DMS 273 (cell line): ENCODE results near the gene HNF1B.

Experiments
- DNase-seq: peaks from one replicate; lab custom pipeline; 2025; ENCODE audit not compliant: unreplicated experiment; lab: John Stamatoyannopoulos, UW

The HNF1B gene

DNA sequence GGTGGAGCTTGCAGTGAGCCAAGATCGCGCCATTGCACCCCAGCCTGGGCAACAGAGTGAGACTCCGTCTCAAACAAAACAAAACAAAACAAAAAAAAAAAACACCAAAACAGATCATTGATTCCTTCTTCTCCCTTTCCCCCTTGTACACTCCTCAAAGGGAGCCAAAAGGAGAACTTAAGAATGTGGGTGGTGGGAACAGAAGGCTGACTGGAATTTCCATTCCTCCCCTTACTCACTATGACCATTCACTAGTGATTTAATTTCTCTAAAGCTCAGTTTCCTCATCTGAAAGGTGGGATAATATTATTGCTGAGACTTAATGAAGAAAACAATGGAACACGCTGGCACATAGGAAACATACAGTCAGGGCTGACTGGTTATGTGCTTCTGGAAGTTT lies 17.1 kb upstream of the HNF1B start:
- no peak for DNase-seq

DNA sequence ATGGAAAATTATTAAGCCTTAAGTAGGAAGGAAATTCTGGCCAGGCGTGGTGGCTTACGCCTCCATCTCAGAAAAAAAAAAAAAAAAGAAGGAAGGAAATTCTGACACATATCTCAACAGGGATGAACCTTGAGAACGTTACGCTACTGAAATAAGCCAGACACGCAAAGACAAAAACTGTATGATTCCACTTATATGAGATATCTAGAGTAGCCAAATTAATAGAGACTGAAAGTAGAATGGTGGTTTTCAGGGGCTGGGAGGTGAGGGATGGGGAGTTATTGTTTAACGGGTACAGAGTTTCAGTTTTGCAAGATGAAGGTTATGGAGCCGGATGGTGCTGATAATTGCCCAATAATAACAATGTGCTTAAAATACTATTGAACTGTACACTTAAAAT lies 16.2 kb upstream of the HNF1B start:
- DNase-seq: no peak

DNA sequence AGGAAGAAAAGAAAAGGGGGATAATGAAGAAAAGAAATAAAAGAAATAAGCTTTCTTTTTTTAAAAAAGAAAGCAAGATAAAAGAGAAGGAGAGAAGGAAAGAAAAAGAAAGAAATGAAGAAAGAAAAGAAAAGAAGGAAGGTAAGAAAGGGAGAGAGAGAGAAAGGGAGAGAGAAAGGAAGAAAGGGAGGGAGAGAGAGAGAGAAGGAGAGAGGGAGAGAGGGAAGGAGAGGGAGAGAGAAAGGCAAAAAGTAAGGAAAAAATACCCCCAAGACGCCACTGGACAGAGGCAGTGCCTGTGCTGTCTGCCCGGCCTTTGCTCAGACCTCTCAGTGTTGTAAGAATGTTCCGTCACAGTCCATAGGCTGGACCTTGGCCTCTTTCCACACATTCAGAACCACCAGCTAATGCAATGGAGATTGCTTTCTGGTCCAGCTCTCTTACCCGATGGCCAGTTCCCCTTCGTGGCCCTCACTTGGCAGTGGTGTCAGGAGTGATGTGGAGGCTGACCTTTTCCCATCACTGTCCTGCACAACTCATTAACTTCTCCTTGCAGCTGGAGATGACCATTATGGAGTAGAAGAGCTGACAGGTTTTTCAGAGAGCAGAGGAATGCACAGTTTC lies 14.3 kb upstream of the HNF1B start:
- no peak for DNase-seq

DNA sequence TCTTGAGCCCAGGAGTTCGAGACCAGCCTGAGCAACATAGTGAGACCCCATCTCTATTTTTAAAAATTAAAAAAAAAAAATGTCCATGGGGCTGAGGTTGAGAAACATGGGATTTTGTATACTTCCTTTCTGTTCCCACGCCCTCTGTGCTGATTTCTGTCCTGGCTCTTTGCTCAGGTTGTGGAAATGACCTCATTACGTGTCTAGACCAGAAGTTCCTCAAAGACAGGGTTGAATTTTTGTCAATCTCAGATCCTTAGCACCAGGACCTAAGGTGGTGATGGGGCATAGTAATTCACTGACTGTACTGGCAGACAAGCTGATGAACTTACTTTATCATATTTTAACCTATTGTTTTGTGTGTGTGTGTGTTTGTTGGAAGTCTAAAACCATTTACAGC lies 11.2 kb upstream of the HNF1B start:
- no peak for DNase-seq

DNA sequence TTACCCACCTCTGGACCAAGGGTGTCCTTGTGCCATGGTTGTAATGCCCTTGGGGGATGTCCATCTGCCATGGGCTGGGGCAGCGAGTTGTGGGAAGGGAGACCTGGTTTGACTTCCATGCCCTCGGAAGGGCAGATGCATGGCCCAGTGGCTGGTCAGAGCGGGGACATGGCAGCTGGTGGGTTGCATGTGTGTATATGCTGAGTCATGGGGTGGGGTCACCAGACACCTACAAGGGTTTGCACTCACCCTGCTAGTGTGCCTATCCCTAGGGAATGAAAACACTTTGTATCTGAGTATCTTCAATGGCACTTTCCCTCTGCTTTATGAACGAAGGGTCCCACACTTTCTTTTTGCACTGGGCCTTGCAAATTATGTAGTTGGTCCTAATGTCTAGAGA lies 10.6 kb upstream of the HNF1B start:
- no peak for DNase-seq

DNA sequence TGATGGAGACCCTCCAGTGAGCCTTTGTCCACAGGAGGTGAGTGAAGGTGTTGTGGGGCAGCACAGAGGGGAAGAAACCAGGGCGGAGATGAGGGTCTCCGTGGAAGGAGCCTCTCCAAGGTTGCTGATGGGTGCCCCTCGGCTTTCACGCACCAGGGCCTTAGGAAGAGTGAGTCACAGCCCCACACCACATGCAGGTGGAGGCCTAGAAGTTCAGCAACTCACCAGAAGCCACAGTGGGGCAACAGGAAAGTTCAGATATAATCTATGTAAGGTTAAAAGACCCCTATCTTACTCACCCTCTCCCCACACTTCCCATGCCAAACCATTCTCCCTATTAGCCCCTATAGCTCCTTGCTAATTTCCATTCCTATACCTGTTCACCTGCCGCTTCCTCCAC lies 9.5 kb upstream of the HNF1B start:
- no peak for DNase-seq

DNA sequence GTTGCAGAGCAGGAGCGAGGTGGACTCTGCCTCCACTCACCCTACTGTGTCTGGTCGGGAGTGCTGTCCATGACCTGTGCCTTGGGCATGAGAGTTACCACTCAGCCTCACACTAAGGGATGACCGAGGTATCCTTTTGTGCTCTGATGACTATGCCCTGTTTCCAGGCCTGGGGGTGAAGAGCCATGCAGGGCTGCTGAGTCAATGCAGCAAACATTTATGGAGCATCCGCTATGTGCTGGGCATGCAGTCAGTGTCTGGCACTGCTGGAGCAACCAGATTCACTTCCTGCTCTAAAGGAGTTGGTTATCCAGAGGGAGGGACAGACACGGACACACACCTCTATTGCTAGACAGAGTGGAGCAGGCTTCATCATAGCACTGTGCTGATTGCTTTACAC lies 7.6 kb upstream of the HNF1B start:
- no peak for DNase-seq

DNA sequence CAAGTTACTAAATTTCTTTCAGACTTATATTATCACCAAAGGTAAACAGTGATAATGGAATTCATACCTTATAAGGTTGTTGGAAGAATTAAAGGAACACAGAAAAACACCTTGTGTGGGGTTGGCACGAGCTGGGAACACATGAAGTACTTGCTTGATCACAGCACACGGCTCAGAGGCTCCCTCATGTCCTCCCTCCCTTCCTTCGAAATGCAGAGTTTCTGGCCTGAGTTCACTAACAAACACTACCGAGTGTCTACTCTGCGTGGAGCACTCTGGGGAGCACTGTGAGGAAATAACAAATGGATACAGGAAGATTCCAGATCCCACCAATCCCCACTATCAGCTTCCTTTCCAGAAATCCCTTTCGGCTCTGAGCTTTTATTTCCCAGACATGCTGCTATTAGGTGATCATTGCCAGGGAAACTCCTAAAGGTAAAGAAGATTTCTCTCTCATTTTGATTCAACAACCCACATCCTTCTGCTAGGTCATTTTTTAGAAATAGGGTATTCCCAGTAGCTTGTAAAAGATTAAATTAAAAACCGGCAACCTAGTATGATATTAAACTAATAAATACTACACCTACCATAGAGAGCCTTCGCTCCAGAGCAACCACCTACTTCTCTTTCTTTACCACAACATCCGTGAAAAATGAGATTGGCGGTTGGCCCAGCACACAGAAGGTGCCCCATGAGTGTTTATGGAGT lies 6.1 kb upstream of the HNF1B start:
- DNase-seq: no peak

DNA sequence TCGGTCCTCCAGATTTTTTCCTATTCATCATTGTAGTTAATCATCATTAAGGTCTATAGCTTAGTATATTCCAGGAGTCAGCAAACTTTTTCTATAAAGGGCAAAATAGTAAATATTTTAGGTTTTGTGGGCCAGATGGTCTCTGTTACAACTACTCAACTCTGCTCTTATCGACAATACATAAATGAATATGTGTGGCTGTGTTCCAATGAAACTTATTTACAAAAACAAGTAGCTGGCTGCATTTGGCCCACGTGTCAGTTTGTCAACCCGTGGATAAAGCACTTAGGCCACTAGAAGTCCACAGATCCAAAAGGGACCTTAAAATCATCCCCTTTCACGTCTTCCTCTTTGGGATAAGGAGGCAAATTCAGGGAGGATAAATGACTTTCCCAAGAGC lies 5.4 kb upstream of the HNF1B start:
- DNase-seq: no peak

DNA sequence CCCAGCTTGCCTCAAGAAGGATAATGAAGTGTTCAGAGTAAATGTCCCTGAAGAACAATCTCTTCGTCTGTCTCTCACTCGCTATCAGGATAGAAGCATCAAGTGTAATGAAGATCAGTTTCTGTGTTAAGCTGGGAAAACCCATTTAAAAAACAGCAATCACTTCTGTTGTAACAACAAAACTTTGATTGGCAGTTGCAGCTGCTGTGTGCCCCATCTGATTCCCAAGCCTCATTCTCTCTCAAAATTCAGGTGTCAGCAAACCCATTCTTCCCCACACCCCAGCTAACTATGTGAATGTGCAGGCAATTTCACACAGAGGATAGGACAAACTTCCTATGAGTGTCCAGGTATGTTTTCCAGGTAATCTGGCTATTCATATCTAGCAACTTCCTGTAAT lies 2.4 kb upstream of the HNF1B start:
- DNase-seq: no peak

DNA sequence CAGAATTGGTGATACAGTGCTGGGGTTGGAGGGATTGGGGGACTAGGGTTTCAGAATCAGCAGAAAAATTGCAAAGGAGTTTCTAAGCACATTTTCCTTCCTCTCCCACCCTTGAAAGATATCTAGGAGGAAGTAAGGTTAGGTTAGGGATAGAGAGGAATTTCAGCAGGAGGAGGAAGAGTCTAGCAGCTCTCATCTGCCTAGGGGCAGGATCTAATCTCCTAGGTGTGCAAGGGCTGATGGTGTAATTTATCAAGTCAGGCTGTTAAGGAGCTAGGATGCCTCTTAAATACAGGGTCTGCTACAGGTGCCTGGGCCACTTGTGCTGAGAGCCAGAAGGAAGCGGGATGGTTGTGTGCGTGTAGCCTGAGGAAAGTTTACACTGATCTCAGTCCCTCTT lies 1.8 kb upstream of the HNF1B start:
- DNase-seq: no peak

DNA sequence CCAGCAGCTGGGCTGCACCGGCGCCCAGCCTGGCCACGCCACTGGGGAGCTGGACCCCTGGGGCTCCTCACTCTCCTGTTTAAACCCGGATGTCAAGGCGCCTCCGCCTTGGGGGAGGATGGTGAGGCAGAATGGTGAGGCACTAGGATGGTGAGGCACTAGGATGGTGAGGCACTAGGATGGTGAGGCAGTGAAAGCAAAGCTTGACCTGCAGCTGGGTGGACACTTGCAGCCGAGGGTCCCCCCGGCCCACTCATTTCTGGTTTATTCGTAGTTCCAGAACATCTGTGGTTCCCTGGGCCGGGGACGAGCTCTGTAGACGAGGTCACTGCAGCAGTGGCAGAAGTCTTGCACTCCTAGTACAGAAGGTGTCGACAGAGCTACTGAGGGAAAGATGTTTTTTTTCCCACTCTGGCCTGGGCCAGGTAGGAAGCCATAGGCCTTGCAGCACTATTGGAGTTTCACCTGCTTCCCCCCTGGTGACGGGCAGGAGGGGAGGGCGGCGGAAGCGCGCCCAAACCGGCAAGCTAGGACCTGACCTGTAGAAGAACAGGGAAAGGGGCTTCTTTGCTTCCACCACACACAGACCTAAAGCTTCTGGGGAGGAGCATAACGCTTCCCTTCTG lies 1.1 kb upstream of the HNF1B start:
- no peak for DNase-seq

DNA sequence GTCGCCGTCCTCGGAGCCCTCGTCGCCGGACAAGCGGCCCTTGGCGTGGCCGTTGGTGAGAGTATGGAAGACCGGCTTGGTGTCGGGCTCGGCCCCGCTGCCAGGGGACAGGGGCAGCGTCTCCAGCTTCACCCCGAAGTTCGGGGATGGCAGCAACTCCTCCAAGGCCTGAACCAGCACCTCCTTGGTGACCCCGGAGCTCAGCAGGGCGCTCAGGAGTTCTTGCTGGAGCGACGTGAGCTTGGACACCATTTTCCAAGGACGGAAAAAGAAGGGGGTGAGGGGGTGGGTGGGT lies 279 bp downstream of the HNF1B start:
- DNase-seq: no peak

DNA sequence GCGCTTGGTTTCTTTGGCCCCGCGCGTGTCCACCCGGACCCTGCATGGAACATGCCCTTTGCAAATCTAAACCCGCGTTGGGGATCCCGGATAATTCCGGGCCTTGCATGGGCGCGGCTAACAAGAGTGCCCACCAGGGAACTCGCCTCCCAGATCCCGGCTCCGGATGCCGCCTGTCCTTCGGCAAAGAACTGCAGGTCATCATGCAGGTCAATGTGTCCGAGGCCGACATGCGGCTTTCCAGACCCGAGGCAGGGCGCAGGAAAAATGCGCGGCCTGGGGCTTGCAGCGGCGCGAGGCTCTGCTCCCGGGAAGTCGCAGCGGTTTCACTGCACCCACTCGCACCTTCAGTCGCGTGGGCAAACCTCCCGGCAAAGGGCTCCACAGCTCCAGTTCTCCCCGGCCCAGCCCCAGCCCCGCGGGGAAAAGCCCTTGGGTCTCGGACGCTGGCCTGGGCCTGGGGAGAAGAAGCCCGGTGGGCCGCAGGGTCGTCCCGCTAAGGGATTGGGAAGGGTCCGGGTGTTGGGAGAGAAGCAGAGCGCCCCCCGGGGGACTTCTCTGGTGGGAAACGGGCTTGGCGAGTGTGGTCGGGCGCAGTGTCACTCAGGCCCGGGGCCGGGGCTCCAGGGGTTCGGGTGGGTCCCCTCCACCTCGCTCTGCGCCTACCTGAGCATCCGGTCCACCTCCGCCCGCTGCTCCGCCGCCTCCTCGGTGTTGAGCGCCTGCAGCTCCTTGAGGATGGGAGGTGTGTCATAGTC lies 805 bp downstream of the HNF1B start:
- peak; percentile 56 for DNase-seq

DNA sequence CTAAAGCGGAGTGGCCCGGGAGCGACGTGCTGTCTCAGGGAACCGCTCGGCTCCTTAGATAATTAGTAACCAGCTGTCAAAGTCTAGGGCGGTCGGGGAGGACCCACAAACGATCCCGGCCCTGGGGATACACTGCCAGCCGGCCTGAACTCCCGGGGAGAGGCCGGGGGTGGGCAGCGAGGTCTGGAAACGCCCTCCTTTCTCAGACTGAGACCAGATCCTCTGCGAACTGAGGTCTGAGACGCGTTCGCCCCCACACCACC lies 1.3 kb downstream of the HNF1B start:
- peak; percentile 59 for DNase-seq

DNA sequence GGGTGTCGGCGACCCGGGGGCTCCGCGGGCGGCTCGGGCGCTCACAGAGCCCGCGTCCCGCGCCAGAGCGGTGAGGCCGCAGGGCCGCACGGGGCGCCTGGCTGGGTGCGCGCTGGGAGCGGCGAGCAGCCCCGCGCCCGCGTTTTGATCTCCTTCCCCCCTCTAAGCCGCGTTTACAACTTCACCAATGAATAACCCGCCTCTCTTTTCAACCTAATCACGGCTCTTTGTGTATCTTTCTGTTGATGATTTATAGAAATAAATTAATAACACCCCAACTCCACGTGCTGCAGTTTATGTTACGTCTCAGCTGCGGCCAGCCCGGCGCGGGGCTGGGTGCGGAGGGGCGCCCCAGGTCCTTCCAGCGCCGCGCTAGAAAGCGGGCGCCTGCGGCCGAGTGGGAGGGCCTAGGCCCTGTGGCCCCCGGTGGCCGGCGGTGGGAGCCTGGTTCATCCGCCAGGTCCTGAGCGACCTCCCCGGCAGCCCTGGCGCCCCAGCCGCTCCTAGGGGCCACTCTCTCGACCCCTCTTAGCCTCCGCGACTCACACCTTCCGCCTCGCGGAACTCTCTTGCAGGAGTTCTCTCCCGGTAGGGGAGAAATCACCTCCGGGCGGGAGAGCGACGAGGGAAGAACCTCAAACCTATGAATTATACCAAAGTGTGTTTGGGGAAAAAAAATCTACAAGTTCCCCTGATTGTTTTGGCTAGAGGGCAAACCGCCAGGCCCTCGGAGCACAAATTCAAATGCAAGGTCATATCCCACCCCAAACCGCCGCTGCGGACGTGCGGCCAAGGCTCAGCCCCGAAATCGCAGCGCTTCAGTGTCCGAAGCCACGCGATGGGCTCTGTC lies 1.9 kb downstream of the HNF1B start:
- DNase-seq: peak; percentile 62

DNA sequence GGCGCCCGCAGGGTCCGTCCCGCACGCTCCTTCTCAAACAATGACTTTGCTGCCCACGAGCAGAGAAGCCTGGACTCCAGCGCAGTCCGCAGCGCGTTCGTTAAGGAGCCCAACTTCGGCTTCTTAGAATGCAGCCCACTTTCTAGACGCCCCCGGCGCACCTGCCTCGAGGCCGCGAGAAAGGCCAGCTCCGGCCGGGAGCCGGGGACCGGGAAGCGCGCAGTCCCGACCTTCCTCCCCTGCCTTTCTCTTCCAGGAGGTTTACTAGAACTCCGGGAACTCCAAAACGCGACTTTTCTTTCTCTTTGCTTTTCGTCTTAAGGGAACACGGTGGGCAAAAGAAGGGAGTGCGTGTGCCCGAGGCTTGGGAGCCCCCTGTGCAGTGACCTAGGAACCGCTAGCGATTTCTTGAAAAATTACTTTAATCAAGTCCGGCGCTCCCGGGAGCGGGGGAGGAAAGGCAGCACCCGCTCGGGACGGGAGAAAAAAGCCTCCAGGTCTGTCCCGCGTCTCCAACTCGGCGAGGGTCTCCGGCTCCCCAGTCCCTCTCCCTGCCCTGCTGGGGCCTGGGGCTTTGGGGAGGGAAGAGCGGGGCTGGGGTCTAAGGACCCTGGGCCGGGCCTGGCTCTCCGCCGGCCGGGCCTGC lies 2.6 kb downstream of the HNF1B start:
- DNase-seq: peak; percentile 60

DNA sequence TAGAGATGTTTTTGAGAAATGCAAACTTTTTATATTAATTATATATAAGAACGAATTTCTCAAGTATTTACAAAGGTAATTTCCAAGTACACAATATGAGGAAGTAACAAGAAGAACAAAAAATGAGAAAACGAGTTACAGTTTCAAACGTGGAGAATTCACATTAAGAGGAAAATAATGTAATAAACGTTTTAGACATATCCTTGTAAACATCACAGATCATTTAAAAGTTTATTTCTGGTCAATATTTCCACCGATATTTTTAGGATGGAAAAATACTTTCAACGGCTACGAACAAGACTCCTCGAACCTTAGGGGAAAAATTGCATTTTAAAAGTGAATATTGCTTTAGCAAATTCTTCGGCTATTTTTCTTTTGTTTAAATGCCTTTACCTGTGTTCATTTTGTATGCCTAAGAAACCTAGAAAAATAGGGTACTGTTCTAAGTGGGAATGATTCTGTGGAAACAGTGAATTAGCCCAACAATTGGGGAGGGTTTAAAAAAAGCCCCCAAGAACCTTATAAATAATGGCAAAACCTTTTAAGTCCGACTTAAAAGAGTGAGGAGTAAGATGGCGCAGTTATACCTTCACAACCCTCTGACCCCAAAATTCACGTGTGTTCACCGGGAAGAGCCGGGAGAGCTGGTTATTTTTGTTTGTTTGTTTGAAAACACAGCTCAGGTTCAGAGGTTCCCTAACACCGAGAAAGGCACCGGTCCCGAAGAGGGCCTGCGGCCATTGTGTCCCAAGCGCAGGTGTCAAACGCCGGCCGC lies 3.3 kb downstream of the HNF1B start:
- no peak for DNase-seq

DNA sequence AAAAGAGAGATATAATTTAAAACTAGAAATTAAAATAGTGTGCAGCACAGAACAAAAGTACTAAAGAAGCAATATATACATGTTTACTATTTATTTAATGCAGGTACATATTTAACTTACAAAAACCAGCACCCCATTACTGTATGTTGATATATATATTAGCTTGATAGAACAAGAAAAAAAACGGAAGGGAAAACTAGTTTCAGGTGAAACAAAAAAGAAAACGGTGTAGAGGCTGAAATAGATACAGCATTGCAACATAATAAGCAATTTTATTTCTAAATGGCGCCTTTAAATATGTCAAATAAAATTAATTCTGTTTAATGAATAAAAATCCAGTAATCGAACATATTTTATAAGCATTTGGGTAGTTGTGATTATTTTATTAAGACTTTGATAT lies 3.9 kb downstream of the HNF1B start:
- no peak for DNase-seq

DNA sequence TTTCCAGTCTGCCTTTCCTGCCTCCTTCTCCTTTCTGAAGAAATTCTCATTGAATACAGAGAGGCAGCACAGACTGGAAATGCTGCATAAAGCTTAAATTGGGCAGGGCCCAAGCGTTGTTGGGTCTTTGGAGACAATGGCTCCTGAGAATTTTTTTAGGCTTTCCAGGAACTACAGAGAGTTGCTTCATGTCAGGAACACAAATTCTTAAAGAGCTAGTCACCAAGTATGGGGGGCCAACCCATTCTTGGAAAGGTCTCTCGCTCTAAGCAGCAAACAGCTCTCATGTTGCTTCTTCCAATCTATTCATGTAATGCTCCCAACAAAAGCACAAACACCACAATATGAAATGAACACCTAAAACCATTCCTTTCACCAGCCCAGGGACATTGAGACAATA lies 6.9 kb downstream of the HNF1B start:
- DNase-seq: no peak
